Endodermal cell (in vitro differentiated cells): ENCODE data around the gene WDR87. TPM values are rescaled to one million over a fixed set of nuclear protein-coding genes. Genes with fewer than 3 reads are reported as not detected.

Source experiments
- DNase-seq: peaks from one replicate; pipeline ENCODE4 v3.0.0-alpha.2; 2017
- H3K27ac ChIP-seq: 2 replicates; pipeline ENCODE4 v1.5.1; 2013; ENCODE audit warnings: mild to moderate bottlenecking, low read depth, low read length, moderate library complexity
- H3K27me3 ChIP-seq: 2 replicates; pipeline ENCODE4 v1.6.1; 2013; ENCODE audit warnings: mild to moderate bottlenecking, low read length, moderate library complexity; ENCODE audit not compliant: insufficient read depth, control insufficient read depth, poor library complexity, severe bottlenecking
- H3K36me3 ChIP-seq: 2 replicates; pipeline ENCODE4 v1.7.0; 2013; ENCODE audit warnings: mild to moderate bottlenecking, low read length, moderate library complexity; ENCODE audit not compliant: control insufficient read depth, insufficient read depth
- H3K4me1 ChIP-seq: one replicate; pipeline ENCODE4 v1.7.0; 2013; ENCODE audit warnings: low read length; ENCODE audit not compliant: control insufficient read depth, insufficient read depth
- H3K4me3 ChIP-seq: 2 replicates; pipeline ENCODE4 v1.5.1; 2013; ENCODE audit warnings: mild to moderate bottlenecking, low read length, moderate library complexity
- H3K9ac ChIP-seq: 2 replicates; pipeline ENCODE4 v1.6.1; 2013; ENCODE audit warnings: mild to moderate bottlenecking, low read length, moderate library complexity; ENCODE audit not compliant: poor library complexity, severe bottlenecking; ENCODE audit errors: extremely low read depth
- H3K9me3 ChIP-seq: 2 replicates; pipeline ENCODE4 v1.6.1; 2013; ENCODE audit warnings: mild to moderate bottlenecking, low read length, moderate library complexity; ENCODE audit not compliant: control insufficient read depth
- H3K27ac Mint-ChIP-seq: 2 replicates; pipeline ENCODE4 v1.8.0; 2020; ENCODE audit warnings: mixed read lengths
- H3K27me3 Mint-ChIP-seq: 2 replicates; pipeline ENCODE4 v1.8.0; 2021; ENCODE audit warnings: mild to moderate bottlenecking, mixed read lengths; ENCODE audit not compliant: insufficient read depth
- H3K36me3 Mint-ChIP-seq: 2 replicates; pipeline ENCODE4 v1.8.0; 2020; ENCODE audit warnings: low read depth, mixed read lengths
- H3K4me1 Mint-ChIP-seq: 2 replicates; pipeline ENCODE4 v1.8.0; 2020; ENCODE audit warnings: mixed read lengths
- H3K4me3 Mint-ChIP-seq: 2 replicates; pipeline ENCODE4 v1.8.0; 2020; ENCODE audit warnings: mild to moderate bottlenecking, moderate library complexity, mixed read lengths
- H3K9me3 Mint-ChIP-seq: 2 replicates; pipeline ENCODE4 v1.8.0; 2020; ENCODE audit warnings: mild to moderate bottlenecking, mixed read lengths
- WGBS, 2 experiments: methylation state at CpG; one replicate each; pipeline versions ENCODE4 v1.1.5 to v1.1.7; 2013; ENCODE audit warnings: missing lambda C conversion rate in 2 of 2, mixed read lengths in 1 of 2; ENCODE audit not compliant: insufficient coverage in 1 of 2, insufficient read length in 1 of 2; 5-methylcytosine and 5-hydroxymethylcytosine counted together
- total RNA-seq, 2 donors: library from RNA; stranded (reverse); fragmentation: NEBNext Ultra II Directional in 1 of 2; extraction: Animal tissue kit (Norgen Biotek cat#: 25700) in 1 of 2; gene quantifications; 2 replicates in 1 of 2; 3 replicates in 1 of 2; pipeline ENCODE4 v1.2.1, GENCODE V29; 2021
- TF ChIP-seq, protein P1 (sequence below): fragments of 200-600 bp; sonication (generic); conservative IDR thresholded peaks from 2 replicates; pipeline ENCODE4 v1.5.0; 2021; ENCODE audit warnings: antibody characterized with exemption, mild to moderate bottlenecking

Gene WDR87
- total RNA-seq, 2 donors from 2014 or later: not detected

DNA sequence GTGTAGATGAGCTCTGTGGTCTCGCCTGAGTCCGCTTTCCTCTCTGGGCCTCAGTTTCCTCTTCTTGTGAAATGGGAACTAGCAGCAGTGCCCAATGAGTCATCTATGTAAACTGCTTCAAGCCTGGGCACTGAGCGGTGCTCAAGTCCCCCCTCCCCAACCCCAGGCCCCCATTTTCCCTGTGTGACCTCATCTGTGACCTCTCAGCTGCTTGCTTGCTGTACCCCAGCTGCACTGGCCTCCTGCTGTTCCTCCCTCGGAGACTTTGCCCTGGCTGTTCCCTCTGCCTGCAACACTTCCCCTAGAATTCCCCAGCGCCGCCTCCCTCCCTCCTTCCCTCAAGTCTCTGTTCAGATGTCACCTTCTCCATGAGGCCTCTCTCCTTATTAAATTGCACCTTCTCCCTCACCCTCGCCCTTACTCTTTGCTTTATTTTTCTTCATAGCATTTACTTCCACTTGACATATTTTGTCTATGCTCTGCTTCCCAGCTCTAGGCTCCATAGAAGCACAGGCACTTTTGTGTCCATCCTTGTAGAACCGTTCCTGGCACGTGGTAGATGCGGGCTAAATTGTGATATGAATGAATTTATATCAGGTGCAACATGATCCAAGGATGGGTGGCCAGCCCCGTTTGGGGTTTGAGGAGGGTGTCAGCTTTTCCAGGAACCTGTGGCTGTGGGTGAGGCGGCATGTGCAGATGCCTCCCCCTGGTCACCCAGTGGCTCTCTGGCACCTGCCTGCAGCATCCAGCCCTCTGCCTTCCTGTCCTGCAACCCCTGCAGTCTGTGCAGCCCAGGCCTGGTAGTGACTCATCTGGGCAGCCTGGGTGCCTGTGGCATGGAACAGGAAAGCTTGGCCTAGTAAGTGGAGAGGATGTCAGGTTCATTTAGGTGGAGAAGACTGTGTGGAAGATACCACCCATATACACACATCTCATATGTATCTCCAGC lies 26.9 kb upstream of the WDR87 start:
- no peaks in the 10 kb centered on the region for H3K27me3 Mint-ChIP-seq
- peaks cover 33% of the 10 kb centered on the region for H3K36me3 Mint-ChIP-seq
- Histone ChIP-seq H3K4me1 (peaks cover 13% of the 10 kb centered on the region), H3K4me3 (no peak overlapping the region), H3K27ac (peak overlapping the region; percentile 9), H3K9ac (no peak overlapping the region), H3K9me3 (peaks cover 31% of the 10 kb centered on the region), H3K27me3 (no peaks in the 10 kb centered on the region), H3K36me3 (no peaks in the 10 kb centered on the region)
- WGBS, 2 experiments: 69 to 78% methylated on average over 6 to 12 of the region's 12 CpGs
- H3K4me1 Mint-ChIP-seq: peaks cover 39% of the 10 kb centered on the region
- TF ChIP-seq, protein P1, sequence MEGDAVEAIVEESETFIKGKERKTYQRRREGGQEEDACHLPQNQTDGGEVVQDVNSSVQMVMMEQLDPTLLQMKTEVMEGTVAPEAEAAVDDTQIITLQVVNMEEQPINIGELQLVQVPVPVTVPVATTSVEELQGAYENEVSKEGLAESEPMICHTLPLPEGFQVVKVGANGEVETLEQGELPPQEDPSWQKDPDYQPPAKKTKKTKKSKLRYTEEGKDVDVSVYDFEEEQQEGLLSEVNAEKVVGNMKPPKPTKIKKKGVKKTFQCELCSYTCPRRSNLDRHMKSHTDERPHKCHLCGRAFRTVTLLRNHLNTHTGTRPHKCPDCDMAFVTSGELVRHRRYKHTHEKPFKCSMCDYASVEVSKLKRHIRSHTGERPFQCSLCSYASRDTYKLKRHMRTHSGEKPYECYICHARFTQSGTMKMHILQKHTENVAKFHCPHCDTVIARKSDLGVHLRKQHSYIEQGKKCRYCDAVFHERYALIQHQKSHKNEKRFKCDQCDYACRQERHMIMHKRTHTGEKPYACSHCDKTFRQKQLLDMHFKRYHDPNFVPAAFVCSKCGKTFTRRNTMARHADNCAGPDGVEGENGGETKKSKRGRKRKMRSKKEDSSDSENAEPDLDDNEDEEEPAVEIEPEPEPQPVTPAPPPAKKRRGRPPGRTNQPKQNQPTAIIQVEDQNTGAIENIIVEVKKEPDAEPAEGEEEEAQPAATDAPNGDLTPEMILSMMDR: no peak
- H3K9me3 Mint-ChIP-seq: peaks cover 15% of the 10 kb centered on the region
- peak overlapping the region; percentile 51 for H3K4me3 Mint-ChIP-seq
- peak overlapping the region; percentile 92 for H3K27ac Mint-ChIP-seq
- DNase-seq: peak; percentile 58

DNA sequence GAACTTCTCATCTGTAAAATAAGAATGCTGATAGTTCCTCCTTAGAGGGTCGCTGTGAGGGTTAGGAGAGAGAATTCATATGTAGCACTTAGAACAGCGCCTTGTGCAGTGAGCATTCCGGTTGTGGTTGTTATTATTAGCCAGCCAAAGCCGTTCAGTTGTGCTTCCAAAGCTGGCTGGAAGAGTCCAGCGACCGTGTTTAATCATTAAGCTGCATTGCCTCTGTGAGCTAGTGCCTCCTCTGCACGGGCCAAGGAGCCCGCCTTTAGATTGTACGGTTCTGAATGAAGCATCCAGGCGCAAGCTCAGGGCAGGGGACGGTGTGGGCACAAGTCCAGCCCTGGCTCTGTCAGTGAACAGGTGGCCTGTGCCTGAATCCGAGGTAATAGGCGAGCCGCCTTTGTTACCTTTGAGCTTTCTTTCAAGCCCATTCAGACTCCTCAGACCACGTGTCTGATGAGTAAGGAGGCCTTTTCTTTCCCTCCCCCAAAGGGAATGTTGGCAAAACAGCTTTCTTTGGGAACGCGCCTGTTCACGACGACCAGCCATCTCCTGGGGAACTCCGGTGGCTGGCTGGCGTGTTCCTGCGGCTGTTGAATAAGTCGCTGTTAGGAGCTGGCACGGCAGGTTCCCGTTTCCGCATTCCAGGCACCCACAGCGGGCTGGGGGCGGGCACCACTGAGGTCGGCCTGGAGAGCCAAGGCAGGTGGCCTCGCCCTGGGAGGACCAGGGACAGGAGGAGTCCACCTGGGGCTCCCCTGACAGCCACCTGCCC lies 25.7 kb upstream of the WDR87 start:
- H3K27ac ChIP-seq: peak overlapping the region; percentile 16
- peak; percentile 91 for DNase-seq
- H3K4me1 ChIP-seq: peaks cover 13% of the 10 kb centered on the region
- WGBS, 2 experiments: 10 to 24% methylated on average over 6 to 30 of the region's 30 CpGs
- Mint-ChIP-seq H3K9me3 (peaks cover 12% of the 10 kb centered on the region), H3K27me3 (no peaks in the 10 kb centered on the region), H3K36me3 (peaks cover 29% of the 10 kb centered on the region), H3K4me3 (peak overlapping the region; percentile 51), H3K4me1 (peaks cover 43% of the 10 kb centered on the region), H3K27ac (peak overlapping the region; percentile 92)
- no peaks in the 10 kb centered on the region for H3K36me3 ChIP-seq
- TF ChIP-seq, protein P1: peak; percentile 35
- H3K9ac ChIP-seq: peak overlapping the region; percentile 64
- H3K9me3 ChIP-seq: peaks cover 25% of the 10 kb centered on the region
- peak overlapping the region; percentile 76 for H3K4me3 ChIP-seq
- H3K27me3 ChIP-seq: no peaks in the 10 kb centered on the region

- H3K27ac ChIP-seq: no peak overlapping the region
- no peak overlapping the region for H3K9ac ChIP-seq
- peaks cover 25% of the 10 kb centered on the region for H3K36me3 Mint-ChIP-seq
- peaks cover 13% of the 10 kb centered on the region for H3K4me1 ChIP-seq
- H3K4me1 Mint-ChIP-seq: peaks cover 43% of the 10 kb centered on the region
- H3K9me3 ChIP-seq: peaks cover 8% of the 10 kb centered on the region
- H3K27me3 Mint-ChIP-seq: no peaks in the 10 kb centered on the region
- peaks cover 4% of the 10 kb centered on the region for H3K9me3 Mint-ChIP-seq
- no peak overlapping the region for H3K27ac Mint-ChIP-seq
- TF ChIP-seq, protein P1: no peak
- WGBS, 2 experiments: 96 to 99% methylated on average over 2 to 4 of the region's 5 CpGs
- no peak overlapping the region for H3K4me3 ChIP-seq
- DNase-seq: no peak
- no peak overlapping the region for H3K4me3 Mint-ChIP-seq
- no peaks in the 10 kb centered on the region for H3K27me3 ChIP-seq
- H3K36me3 ChIP-seq: no peaks in the 10 kb centered on the region
Observed at GRCh38 chr19:37930416-37930815, 24.0 kb upstream of the WDR87 start.
